HepG2 (cell line): ENCODE results near the gene C20orf202. TPM values are rescaled to one million over a fixed set of nuclear protein-coding genes. Genes with fewer than 3 reads are reported as not detected.

Source experiments
- CBX1 ChIP-seq: IDR thresholded peaks from one replicate; pipeline ENCODE4 v1.6.1; 2016; ENCODE audit warnings: antibody characterized with exemption, low read depth
- CENPBD1 ChIP-seq: sonication (generic); formaldehyde crosslinking; IDR thresholded peaks from 2 replicates; pipeline ENCODE4 v1.8.0; 2022; ENCODE audit warnings: missing genetic modification reagents, low read depth, mild to moderate bottlenecking, borderline replicate concordance
- E2F2 ChIP-seq: sonication (generic); formaldehyde crosslinking; IDR thresholded peaks from 2 replicates; pipeline ENCODE4 v1.4.0; 2020; ENCODE audit warnings: missing genetic modification reagents, borderline replicate concordance
- ELK4 ChIP-seq: sonication (generic); formaldehyde crosslinking; IDR thresholded peaks from 2 replicates; pipeline ENCODE4 v1.9.0; 2021; ENCODE audit warnings: missing genetic modification reagents, borderline replicate concordance
- FOXO1 ChIP-seq: sonication (generic); formaldehyde crosslinking; IDR thresholded peaks from 2 replicates; pipeline ENCODE4 v1.4.0; 2020; ENCODE audit warnings: missing genetic modification reagents
- GRHL1 ChIP-seq: sonication (generic); formaldehyde crosslinking; conservative IDR thresholded peaks from 2 replicates; pipeline ENCODE4 v1.8.0; 2022; ENCODE audit warnings: missing genetic modification reagents
- NFKB2 ChIP-seq: sonication (generic); formaldehyde crosslinking; IDR thresholded peaks from 2 replicates; pipeline ENCODE4 v1.4.0; 2020; ENCODE audit warnings: missing genetic modification reagents, borderline replicate concordance
- NKX3-1 ChIP-seq: sonication (generic); formaldehyde crosslinking; IDR thresholded peaks from 2 replicates; pipeline ENCODE4 v1.5.0; 2020; ENCODE audit warnings: missing genetic modification reagents
- NPAS2 ChIP-seq: sonication (generic); formaldehyde crosslinking; IDR thresholded peaks from 2 replicates; pipeline ENCODE4 v1.8.0; 2022; ENCODE audit warnings: mild to moderate bottlenecking, missing genetic modification reagents, borderline replicate concordance
- ONECUT2 ChIP-seq: sonication (generic); formaldehyde crosslinking; IDR thresholded peaks from 2 replicates; pipeline ENCODE4 v1.4.0; 2020; ENCODE audit warnings: missing genetic modification reagents
- PBX3 ChIP-seq: sonication (generic); formaldehyde crosslinking; IDR thresholded peaks from 2 replicates; pipeline ENCODE4 v1.8.1; 2023; ENCODE audit warnings: missing genetic modification reagents, inconsistent platforms, borderline replicate concordance
- POLR2G ChIP-seq: fragments of 200-400 bp; formaldehyde crosslinking; IDR thresholded peaks from 2 replicates; pipeline ENCODE4 v1.6.1; 2018; ENCODE audit warnings: mild to moderate bottlenecking, low read depth, low read length, moderate library complexity
- RARA ChIP-seq: IDR thresholded peaks from 2 replicates; pipeline ENCODE4 v1.6.1; 2016; ENCODE audit warnings: missing genetic modification reagents, missing compliant biosample characterization
- SIN3A ChIP-seq: IDR thresholded peaks from 2 replicates; pipeline ENCODE4 v1.6.1; 2011; ENCODE audit warnings: low read depth, mild to moderate bottlenecking, control low read depth, low read length, borderline replicate concordance
- TBX2 ChIP-seq: sonication (generic); formaldehyde crosslinking; IDR thresholded peaks from 2 replicates; pipeline ENCODE4 v1.5.0; 2020; ENCODE audit warnings: missing genetic modification reagents, mild to moderate bottlenecking, borderline replicate concordance
- TFE3 ChIP-seq: IDR thresholded peaks from 2 replicates; pipeline ENCODE4 v1.6.1; 2016
- ZMAT3 ChIP-seq: sonication (generic); formaldehyde crosslinking; conservative IDR thresholded peaks from 2 replicates; pipeline ENCODE4 v1.7.0; 2021; ENCODE audit warnings: missing genetic modification reagents
- ZNF432 ChIP-seq: sonication (generic); formaldehyde crosslinking; IDR thresholded peaks from 2 replicates; pipeline ENCODE4 v1.5.0; 2020; ENCODE audit warnings: missing genetic modification reagents, mild to moderate bottlenecking, borderline replicate concordance
- ZNF547 ChIP-seq: sonication (generic); formaldehyde crosslinking; IDR thresholded peaks from 2 replicates; pipeline ENCODE4 v1.5.1; 2020; ENCODE audit warnings: mild to moderate bottlenecking, missing genetic modification reagents
- ZNF557 ChIP-seq: sonication (generic); formaldehyde crosslinking; IDR thresholded peaks from 2 replicates; pipeline ENCODE4 v1.4.0; 2020; ENCODE audit warnings: missing genetic modification reagents
- ZNF607 ChIP-seq: sonication (generic); formaldehyde crosslinking; IDR thresholded peaks from 2 replicates; pipeline ENCODE4 v1.5.1; 2020; ENCODE audit warnings: missing genetic modification reagents, mild to moderate bottlenecking, borderline replicate concordance
- polyA plus RNA-seq, 8 experiments: library from polyadenylated mRNA; depleted of rRNA in 3 of 8; stranded (reverse) in 7 of 8; unstranded in 1 of 8; fragments of >200 nt; fragmentation: Illumina TruSeq in 4 of 8; extraction: Trizol in 4 of 8; gene quantifications; 2 replicates each; pipeline versions ENCODE4 v1.2.1 to v1.2.3, GENCODE V29; 2011 to 2016; ENCODE audit warnings: low read depth in 4 of 8, missing spikeins in 1 of 8, mixed read lengths in 1 of 8; ENCODE audit not compliant: insufficient read depth in 1 of 8
- total RNA-seq, 5 experiments: library from RNA; depleted of rRNA; stranded (reverse); fragments of >200 nt; fragmentation: Illumina TruSeq; extraction: Trizol; gene quantifications; 2 replicates each; pipeline ENCODE4 v1.2.3, GENCODE V29; 2016; ENCODE audit warnings: low read depth in 1 of 5

C20orf202 gene
- total and polyA plus RNA-seq, 2 of the 13 experiments (the other 11 are each of a cell fraction or from before 2014, with no cell fraction given) = 0.20 to 1.2 TPM

- TF ChIP-seq TBX2 (CRISPR knock-in tag) (peak; percentile 41; the same call in 1 of the 2 replicates), ZMAT3 (peak; percentile 93), ELK4 (no peak), CBX1 (no peak), CENPBD1 (0 out of 2 replicates have a peak, but pooled peaks have one; percentile 27), NKX3-1 (CRISPR knock-in tag) (peak; percentile 72; the same call in 1 of the 2 replicates), ZNF557 (CRISPR knock-in tag) (0 out of 2 replicates have a peak, but pooled peaks have one; percentile 75), NFKB2 (CRISPR knock-in tag) (peak; percentile 93; the same call in 1 of the 2 replicates), NPAS2 (CRISPR knock-in tag) (peak; percentile 82; the same call in 1 of the 2 replicates), ZNF432 (CRISPR knock-in tag) (no peak), ZNF547 (0 out of 2 replicates have a peak, but pooled peaks have one; percentile 51), FOXO1 (CRISPR knock-in tag) (0 out of 2 replicates have a peak, but pooled peaks have one; percentile 2), GRHL1 (no peak), SIN3A (peak; percentile 9; the same call in 1 of the 2 replicates), TFE3 (CRISPR knock-in tag) (peak; percentile 59), POLR2G (peak; percentile 37; the same call in 1 of the 2 replicates), RARA (peak; percentile 42; the same call in 1 of the 2 replicates), PBX3 (CRISPR knock-in tag) (0 out of 2 replicates have a peak, but pooled peaks have one; percentile 34), ONECUT2 (CRISPR knock-in tag) (0 out of 2 replicates have a peak, but pooled peaks have one; percentile 18), E2F2 (peak; percentile 68; the same call in 1 of the 2 replicates), ZNF607 (peak; percentile 52; the same call in 1 of the 2 replicates)
Observed at GRCh38 chr20:1171461-1172093, 31.7 kb upstream of the C20orf202 start (continued).
